GM18502 (cell line): ENCODE measurements around the gene CEP63.
"Not testable (repeated sequence)": the region's sequence is repeated elsewhere in the genome, so short reads cannot be mapped to it uniquely, and the experiment has no call there.

Experiments
- ATAC-seq: cut with Tn5 transposase; IDR thresholded peaks from one replicate; pipeline ENCODE4 v1.9.1; 2021; ENCODE audit warnings: mild to moderate bottlenecking; ENCODE audit not compliant: unreplicated experiment, poor library complexity

CEP63 gene

GRCh38 chr3:134567605-134568004 lies 81.7 kb downstream of the CEP63 start:
- no peak for ATAC-seq

GRCh38 chr3:134568790-134569189 lies 82.9 kb downstream of the CEP63 start:
- no peak for ATAC-seq

GRCh38 chr3:134569899-134570298 lies 84.0 kb downstream of the CEP63 start:
- not testable (repeated sequence) for ATAC-seq

- no peak for ATAC-seq
Observed at GRCh38 chr3:134576426-134576825, 90.6 kb downstream of the CEP63 start.

- ATAC-seq: no peak
Observed at GRCh38 chr3:134576831-134577230, 91.0 kb downstream of the CEP63 start.

- ATAC-seq: no peak
Observed at GRCh38 chr3:134579141-134579665, 93.3 kb downstream of the CEP63 start.

GRCh38 chr3:134590766-134591165 lies 104.9 kb downstream of the CEP63 start:
- no peak for ATAC-seq

GRCh38 chr3:134592806-134593205 lies 106.9 kb downstream of the CEP63 start:
- ATAC-seq: no peak

GRCh38 chr3:134594331-134594741 lies 108.5 kb downstream of the CEP63 start:
- ATAC-seq: no peak

- not testable (repeated sequence) for ATAC-seq
Observed at GRCh38 chr3:134594986-134595385, 109.1 kb downstream of the CEP63 start.

GRCh38 chr3:134597390-134597970 lies 111.6 kb downstream of the CEP63 start:
- no peak for ATAC-seq

- no peak for ATAC-seq
Observed at GRCh38 chr3:134598763-134599545, 113.1 kb downstream of the CEP63 start.

- ATAC-seq: no peak
Observed at GRCh38 chr3:134600206-134600605, 114.3 kb downstream of the CEP63 start.

GRCh38 chr3:134600685-134601463 lies 115.0 kb downstream of the CEP63 start:
- peak; percentile 87 for ATAC-seq

- no peak for ATAC-seq
Observed at GRCh38 chr3:134601539-134602439, 115.9 kb downstream of the CEP63 start.

GRCh38 chr3:134602440-134602814 lies 116.6 kb downstream of the CEP63 start:
- no peak for ATAC-seq

- ATAC-seq: no peak
Observed at GRCh38 chr3:134603480-134603879, 117.6 kb downstream of the CEP63 start.

- ATAC-seq: no peak
Observed at GRCh38 chr3:134603956-134604355, 118.1 kb downstream of the CEP63 start.

GRCh38 chr3:134605556-134605955 lies 119.7 kb downstream of the CEP63 start:
- no peak for ATAC-seq
